Stimulated activated naive CD4-positive, alpha-beta T cell (primary cell): ENCODE data around the gene SH3PXD2B.
"Not testable (repeated sequence)": the region's sequence is repeated elsewhere in the genome, so short reads cannot be mapped to it uniquely, and the experiment has no call there.

Experiments
- DNase-seq, 6 experiments: peaks; one replicate each; lab custom pipeline; 2025; lab: John Stamatoyannopoulos, UW

SH3PXD2B gene

GRCh38 chr5:172339264-172340180, 114.8 kb downstream of the SH3PXD2B start:
- DNase-seq: no peak

- DNase-seq: no peak
Observed at GRCh38 chr5:172336676-172337285, 117.5 kb downstream of the SH3PXD2B start.

- no peak for DNase-seq
Observed at GRCh38 chr5:172336264-172336663, 118.1 kb downstream of the SH3PXD2B start.

GRCh38 chr5:172335721-172336120, 118.6 kb downstream of the SH3PXD2B start:
- no peak for DNase-seq

- no peak for DNase-seq
Observed at GRCh38 chr5:172334641-172335040, 119.7 kb downstream of the SH3PXD2B start.

- no peak for DNase-seq
Observed at GRCh38 chr5:172334196-172334595, 120.1 kb downstream of the SH3PXD2B start.

GRCh38 chr5:172326901-172327300, 127.4 kb downstream of the SH3PXD2B start:
- not testable (repeated sequence) for DNase-seq

GRCh38 chr5:172325452-172325851, 128.9 kb downstream of the SH3PXD2B start:
- no peak for DNase-seq

- no peak for DNase-seq
Observed at GRCh38 chr5:172322028-172322965, 132.0 kb downstream of the SH3PXD2B start.

- no peak for DNase-seq
Observed at GRCh38 chr5:172321593-172321992, 132.7 kb downstream of the SH3PXD2B start.

GRCh38 chr5:172319708-172320441, 134.4 kb downstream of the SH3PXD2B start:
- no peak for DNase-seq

GRCh38 chr5:172315587-172316493, 138.5 kb downstream of the SH3PXD2B start:
- DNase-seq: no peak

- DNase-seq: no peak
Observed at GRCh38 chr5:172313915-172314314, 140.4 kb downstream of the SH3PXD2B start.

GRCh38 chr5:172312286-172312685, 142.0 kb downstream of the SH3PXD2B start:
- no peak for DNase-seq

- DNase-seq: no peak
Observed at GRCh38 chr5:172311605-172312004, 142.7 kb downstream of the SH3PXD2B start.

- no peak for DNase-seq
Observed at GRCh38 chr5:172311026-172311425, 143.3 kb downstream of the SH3PXD2B start.

- no peak for DNase-seq
Observed at GRCh38 chr5:172305380-172305779, 148.9 kb downstream of the SH3PXD2B start.

- DNase-seq: no peak
Observed at GRCh38 chr5:172303572-172304335, 150.6 kb downstream of the SH3PXD2B start.

- no peak for DNase-seq
Observed at GRCh38 chr5:172303162-172303561, 151.2 kb downstream of the SH3PXD2B start.
